Smooth muscle cell (in vitro differentiated cells): ENCODE results near the gene VGLL4. TPM values are rescaled to one million over a fixed set of nuclear protein-coding genes. Genes with fewer than 3 reads are reported as not detected.

Source experiments
- DNase-seq: peaks from one replicate; lab custom pipeline; 2025; ENCODE audit not compliant: unreplicated experiment; lab: John Stamatoyannopoulos, UW
- H2AFZ ChIP-seq: fragments of 200-600 bp; sonication (generic); 2 replicates; pipeline ENCODE4 v1.6.0; 2016; ENCODE audit warnings: antibody characterized with exemption, low read depth, mild to moderate bottlenecking
- H3F3A ChIP-seq: fragments of 200-600 bp; sonication (generic); 2 replicates; pipeline ENCODE4 v1.6.0; 2017; ENCODE audit warnings: antibody characterized with exemption, low read depth
- H3K27ac ChIP-seq: fragments of 200-600 bp; sonication (generic); 2 replicates; pipeline ENCODE4 v1.5.1; 2016; ENCODE audit warnings: low read depth, mild to moderate bottlenecking
- H3K27me3 ChIP-seq: fragments of 200-600 bp; sonication (generic); 2 replicates; pipeline ENCODE4 v1.6.1; 2016; ENCODE audit warnings: low read depth, mild to moderate bottlenecking
- H3K36me3 ChIP-seq: fragments of 200-600 bp; sonication (generic); 2 replicates; pipeline ENCODE4 v1.5.1; 2016; ENCODE audit warnings: low read depth
- H3K4me1 ChIP-seq: fragments of 200-600 bp; sonication (generic); 2 replicates; pipeline ENCODE4 v1.5.1; 2016; ENCODE audit warnings: low read depth
- H3K4me2 ChIP-seq: fragments of 200-600 bp; sonication (generic); 2 replicates; pipeline ENCODE4 v1.6.0; 2016; ENCODE audit warnings: mild to moderate bottlenecking
- H3K4me3 ChIP-seq: fragments of 200-600 bp; sonication (generic); 2 replicates; pipeline ENCODE4 v1.5.1; 2016; ENCODE audit warnings: mild to moderate bottlenecking
- H3K79me2 ChIP-seq: fragments of 200-600 bp; sonication (generic); 2 replicates; pipeline ENCODE4 v1.6.0; 2016; ENCODE audit warnings: low read depth, mild to moderate bottlenecking
- H3K9ac ChIP-seq: fragments of 200-600 bp; sonication (generic); 2 replicates; pipeline ENCODE4 v1.6.0; 2016; ENCODE audit warnings: low read depth
- H3K9me3 ChIP-seq: fragments of 200-600 bp; sonication (generic); replicated peaks from 2 replicates; pipeline ENCODE4 v1.5.1; 2016; ENCODE audit warnings: low read depth
- H4K20me1 ChIP-seq: fragments of 200-600 bp; sonication (generic); 2 replicates; pipeline ENCODE4 v1.6.0; 2016; ENCODE audit warnings: low read depth
- CTCF ChIP-seq: fragments of 200-600 bp; sonication (generic); IDR thresholded peaks from 2 replicates; pipeline ENCODE4 v1.5.1; 2017; ENCODE audit warnings: borderline replicate concordance, mild to moderate bottlenecking, antibody characterized with exemption; ENCODE audit not compliant: insufficient read depth, poor library complexity, severe bottlenecking
- WGBS: methylation state at CpG from one replicate; pipeline ENCODE4 v1.1.7; 2016; ENCODE audit warnings: low lambda C conversion rate; 5-methylcytosine and 5-hydroxymethylcytosine counted together
- polyA plus RNA-seq: library from polyadenylated mRNA; unstranded; fragments of >200 nt; fragmentation: Nextera tagmentation; extraction: Ambion mirVana; gene quantifications from 2 replicates; pipeline ENCODE4 v1.2.1, GENCODE V29; 2016
- total RNA-seq: library from RNA; depleted of rRNA; stranded (reverse); fragments of >200 nt; gene quantifications from 2 replicates; pipeline ENCODE4 v1.2.3, GENCODE V29; 2014

VGLL4 gene
- total and polyA plus RNA-seq, 2 experiments from 2014 or later: 72.0 to 109 TPM

- TF ChIP-seq CTCF: no peak
- Histone ChIP-seq H2AFZ (no peak overlapping the region), H3K27ac (peak overlapping the region; percentile 47), H3K4me3 (no peak overlapping the region), H4K20me1 (no peaks in the 10 kb centered on the region), H3K36me3 (no peaks in the 10 kb centered on the region), H3K79me2 (no peaks in the 10 kb centered on the region), H3F3A (no peaks in the 10 kb centered on the region), H3K4me2 (no peak overlapping the region), H3K27me3 (no peaks in the 10 kb centered on the region), H3K9ac (no peak overlapping the region), H3K4me1 (no peaks in the 10 kb centered on the region), H3K9me3 (no peaks in the 10 kb centered on the region)
- DNase-seq: no peak
- WGBS: 85% methylated on average over 8 of the region's 8 CpGs
Measured at GRCh38 chr3:11522953-11523571, 120.7 kb downstream of the VGLL4 start.

- H3K9me3 ChIP-seq: no peaks in the 10 kb centered on the region
- H3K36me3 ChIP-seq: no peaks in the 10 kb centered on the region
- H3K4me1 ChIP-seq: no peaks in the 10 kb centered on the region
- H3K4me2 ChIP-seq: no peak overlapping the region
- no peaks in the 10 kb centered on the region for H3K79me2 ChIP-seq
- H3F3A ChIP-seq: no peaks in the 10 kb centered on the region
- H2AFZ ChIP-seq: no peak overlapping the region
- WGBS: 77% methylated on average over 5 of the region's 5 CpGs
- no peak overlapping the region for H3K9ac ChIP-seq
- no peak for TF ChIP-seq CTCF
- H3K27ac ChIP-seq: peak overlapping the region; percentile 47
- DNase-seq: no peak
- no peak overlapping the region for H3K4me3 ChIP-seq
- H3K27me3 ChIP-seq: no peaks in the 10 kb centered on the region
- H4K20me1 ChIP-seq: no peaks in the 10 kb centered on the region
Measured at GRCh38 chr3:11522398-11522715, 121.4 kb downstream of the VGLL4 start.

GRCh38 chr3:11521167-11521566 lies 122.5 kb downstream of the VGLL4 start:
- H3K9me3 ChIP-seq: no peaks in the 10 kb centered on the region
- H3K9ac ChIP-seq: no peak overlapping the region
- no peak for TF ChIP-seq CTCF
- H2AFZ ChIP-seq: no peak overlapping the region
- no peak for DNase-seq
- H3K79me2 ChIP-seq: no peaks in the 10 kb centered on the region
- no peaks in the 10 kb centered on the region for H3K27me3 ChIP-seq
- H3K4me1 ChIP-seq: no peaks in the 10 kb centered on the region
- no peaks in the 10 kb centered on the region for H3F3A ChIP-seq
- no peaks in the 10 kb centered on the region for H3K36me3 ChIP-seq
- H3K27ac ChIP-seq: no peak overlapping the region
- no peak overlapping the region for H3K4me3 ChIP-seq
- H4K20me1 ChIP-seq: no peaks in the 10 kb centered on the region
- 90% methylated on average over 8 of the region's 8 CpGs for WGBS
- H3K4me2 ChIP-seq: no peak overlapping the region

- no peaks in the 10 kb centered on the region for H3K36me3 ChIP-seq
Measured at GRCh38 chr3:11517601-11518000, 126.1 kb downstream of the VGLL4 start.

More at GRCh38 chr3:11517601-11518000, 126.1 kb downstream of the VGLL4 start:
- Histone ChIP-seq H3K4me1 (peaks cover 7% of the 10 kb centered on the region), H3K79me2 (no peaks in the 10 kb centered on the region), H3K4me2 (no peak overlapping the region), H3K27ac (no peak overlapping the region), H3K27me3 (no peaks in the 10 kb centered on the region), H3K4me3 (no peak overlapping the region), H3K9ac (no peak overlapping the region), H3F3A (peaks cover 17% of the 10 kb centered on the region), H2AFZ (no peak overlapping the region), H3K9me3 (no peaks in the 10 kb centered on the region), H4K20me1 (no peaks in the 10 kb centered on the region)
- WGBS: 97% methylated on average over 6 of the region's 6 CpGs
- no peak for DNase-seq
- TF ChIP-seq CTCF: no peak
